Right cardiac atrium (tissue), 5 donors: Measurements from ENCODE around the gene CD164L2. TPM values are rescaled to one million over a fixed set of nuclear protein-coding genes. Genes with fewer than 3 reads are reported as not detected.
"Not testable (repeated sequence)": the region's sequence is repeated elsewhere in the genome, so short reads cannot be mapped to it uniquely, and the experiment has no call there.

Experiments
- ATAC-seq, 2 donors: fragments of 200-7000 bp; cut with Tn5 transposase; one replicate each; pipeline versions ENCODE4 v1.8.0 to v1.9.1; 2020; ENCODE audit warnings: moderate library complexity in 2 of 2, mild to moderate bottlenecking in 1 of 2
- DNase-seq, 3 donors: peaks; one replicate each; pipeline ENCODE4 v3.0.0-alpha.2; 2020
- H3K27ac ChIP-seq: one replicate; pipeline ENCODE4 v1.5.1; 2013; ENCODE audit warnings: mild to moderate bottlenecking, low read length, control low read depth, moderate library complexity
- H3K27me3 ChIP-seq: one replicate; pipeline ENCODE4 v1.6.1; 2013; ENCODE audit not compliant: control insufficient read depth, insufficient read depth
- H3K4me1 ChIP-seq: one replicate; pipeline ENCODE4 v1.6.1; 2013; ENCODE audit warnings: low read length; ENCODE audit not compliant: control insufficient read depth, insufficient read depth
- H3K4me3 ChIP-seq: one replicate; pipeline ENCODE4 v1.5.1; 2013; ENCODE audit warnings: low read length, control low read depth
- H3K9me3 ChIP-seq: one replicate; pipeline ENCODE4 v1.6.1; 2013; ENCODE audit warnings: low read length; ENCODE audit not compliant: control insufficient read depth
- WGBS: extraction: QIAGEN DNeasy Blood & Tissue Kit; methylation state at CpG from one replicate; pipeline ENCODE4 v1.1.7; 2013; 5-methylcytosine and 5-hydroxymethylcytosine counted together
- intact Hi-C, 4 donors: fragments of 100-400 bp; cut with DNase I; formaldehyde crosslinking; loops; one replicate each; pipeline versions ENCODE4 v1.11.0 to v1.14.0; 2022 to 2023
- polyA plus RNA-seq: library from polyadenylated mRNA; stranded (reverse); fragments of 200-250 nt; gene quantifications from one replicate; pipeline ENCODE4 v1.2.3, GENCODE V29; 2013
- total RNA-seq, 4 donors: library from RNA; stranded (reverse); fragmentation: NEBNext Ultra II Directional; extraction: Animal tissue kit (Norgen Biotek cat#: 25700); gene quantifications; one replicate each; pipeline ENCODE4 v1.2.1, GENCODE V29; 2021
- donor health status: healthy with polysubstance abuse.
- donor health status: DM: no; HTN: yes; CAD: no.
- donor health status: DM: no; HTN: no; CAD: no.
- donor health status: DM: no; HTN: yes; CAD: no; lungs with severe emphysema.
- donor health status: DM: yes; HTN: yes; CAD: no.

CD164L2 gene
- total and polyA plus RNA-seq, 5 donors = not detected

GRCh38 chr1:27384797-27385196 lies 1.7 kb upstream of the CD164L2 start:
- ATAC-seq, H3K9me3 ChIP-seq, H3K27me3 ChIP-seq, H3K27ac ChIP-seq, intact Hi-C loops, H3K4me1 ChIP-seq, H3K4me3 ChIP-seq, DNase-seq: not testable (repeated sequence)
- 94% methylated on average over 3 of the region's 3 CpGs for WGBS

DNA sequence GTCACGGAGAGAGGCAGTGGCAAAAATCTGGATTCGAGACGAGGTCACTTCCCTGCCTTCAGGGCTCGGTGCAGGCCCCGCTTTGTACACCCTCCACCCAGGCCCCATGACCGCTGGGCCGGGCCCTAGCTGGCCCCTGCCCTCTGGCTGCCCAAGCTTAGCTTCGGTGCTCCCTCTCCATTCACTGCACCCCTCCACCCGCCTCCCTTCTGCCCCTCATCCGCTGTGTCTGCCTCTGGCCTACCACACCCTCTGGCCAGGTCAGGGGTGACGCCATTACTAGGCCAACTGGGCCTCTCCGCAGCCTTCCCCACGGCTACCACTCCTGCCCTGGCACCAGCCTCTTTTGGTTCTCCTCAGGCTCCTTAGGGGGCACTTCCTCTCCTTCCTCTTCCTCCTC lies 528 bp upstream of the CD164L2 start:
- DNase-seq (peak in 2 of 3 donors; percentile 2 to 30), ATAC-seq (no peak)
- H3K4me1 ChIP-seq = no peaks in the 10 kb centered on the region
- no peaks in the 10 kb centered on the region for H3K27me3 ChIP-seq
- H3K9me3 ChIP-seq = no peaks in the 10 kb centered on the region
- no peak overlapping the region for H3K27ac ChIP-seq
- WGBS = 93% methylated on average over 13 of the region's 13 CpGs
- intact Hi-C loops = no loop called here
- no peak overlapping the region for H3K4me3 ChIP-seq

- intact Hi-C loops = no loop called here
- WGBS = 80% methylated on average over 18 of the region's 18 CpGs
- Histone ChIP-seq H3K27ac (no peak overlapping the region), H3K4me3 (no peak overlapping the region), H3K9me3 (no peaks in the 10 kb centered on the region), H3K4me1 (no peaks in the 10 kb centered on the region), H3K27me3 (no peaks in the 10 kb centered on the region)
- ATAC-seq (no peak), DNase-seq (peak in 2 of 3 donors; percentile 16 to 28)
These were observed 967 bp downstream of the CD164L2 start for GRCh38 chr1:27381969-27382762.

DNA sequence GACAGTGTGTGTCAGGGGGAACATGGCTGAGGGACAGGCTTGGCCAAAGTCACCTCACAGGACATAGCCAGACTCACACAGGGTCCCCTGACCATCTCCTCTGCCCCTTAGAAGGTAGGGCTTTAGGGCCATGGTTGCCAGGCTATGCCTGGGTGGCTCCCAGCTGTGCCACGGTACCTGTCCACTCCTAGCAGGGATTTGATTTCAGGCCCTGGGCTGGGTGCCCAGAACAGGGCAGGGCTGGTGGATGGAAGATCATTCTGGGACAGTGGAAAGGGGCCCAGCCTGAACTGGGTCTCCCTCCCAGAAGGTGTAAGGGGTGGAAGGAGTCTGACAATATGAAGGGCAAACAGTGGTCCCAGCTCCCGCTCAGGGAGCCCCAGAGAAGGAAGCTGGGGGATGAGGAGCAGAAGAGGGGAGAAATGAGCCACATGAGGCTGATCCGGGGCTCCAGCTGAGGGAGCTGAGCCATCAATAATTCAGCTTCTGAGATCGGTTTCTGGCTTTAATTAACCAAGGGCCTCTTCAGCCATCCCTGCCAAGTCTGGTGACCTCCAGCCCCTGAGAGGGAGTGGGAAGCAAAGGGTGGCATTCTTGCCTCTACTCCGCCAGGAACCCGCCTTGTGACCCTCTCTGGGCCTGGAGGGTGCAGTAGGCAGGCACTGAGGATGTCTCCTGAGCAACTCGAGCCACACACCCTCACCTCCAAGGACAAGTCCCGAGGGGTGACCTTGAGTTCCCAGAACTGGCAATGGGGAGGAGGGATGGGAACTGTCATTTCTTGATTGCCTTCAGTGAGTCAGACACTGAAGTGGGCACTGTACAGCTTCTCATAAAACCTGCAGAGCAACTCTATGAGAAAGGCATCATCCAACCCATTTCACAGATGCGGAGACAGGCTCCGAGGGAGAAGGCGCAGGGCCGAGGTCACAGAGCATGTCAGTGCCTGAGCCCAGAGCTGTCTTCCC lies 2.1 kb downstream of the CD164L2 start:
- peak in 1 of 2 donors; percentile 9 for ATAC-seq
- Histone ChIP-seq H3K27ac (no peak overlapping the region), H3K4me1 (no peaks in the 10 kb centered on the region), H3K27me3 (no peaks in the 10 kb centered on the region), H3K9me3 (no peaks in the 10 kb centered on the region), H3K4me3 (no peak overlapping the region)
- 84% methylated on average over 12 of the region's 12 CpGs for WGBS
- intact Hi-C loops = no loop called here
- DNase-seq = peak in 2 of 3 donors; percentile 23 to 31

- WGBS = 83% methylated on average over 4 of the region's 4 CpGs
- Histone ChIP-seq H3K9me3 (no peaks in the 10 kb centered on the region), H3K4me3 (no peak overlapping the region), H3K4me1 (no peaks in the 10 kb centered on the region), H3K27me3 (no peaks in the 10 kb centered on the region), H3K27ac (no peak overlapping the region)
- ATAC-seq = no peak
- intact Hi-C loops = no loop called here
- peak in 2 of 3 donors; percentile 13 to 35 for DNase-seq
These were observed 2.9 kb downstream of the CD164L2 start for GRCh38 chr1:27380224-27380623.

- Histone ChIP-seq H3K4me1 (no peaks in the 10 kb centered on the region), H3K27me3 (no peaks in the 10 kb centered on the region), H3K27ac (no peak overlapping the region), H3K9me3 (no peaks in the 10 kb centered on the region), H3K4me3 (no peak overlapping the region)
- intact Hi-C loops = no loop called here
- ATAC-seq (no peak), DNase-seq (peak in 2 of 3 donors; percentile 11 to 27)
- WGBS = 77% methylated on average over 11 of the region's 11 CpGs
These were observed 3.5 kb downstream of the CD164L2 start for GRCh38 chr1:27379564-27380122.

DNA sequence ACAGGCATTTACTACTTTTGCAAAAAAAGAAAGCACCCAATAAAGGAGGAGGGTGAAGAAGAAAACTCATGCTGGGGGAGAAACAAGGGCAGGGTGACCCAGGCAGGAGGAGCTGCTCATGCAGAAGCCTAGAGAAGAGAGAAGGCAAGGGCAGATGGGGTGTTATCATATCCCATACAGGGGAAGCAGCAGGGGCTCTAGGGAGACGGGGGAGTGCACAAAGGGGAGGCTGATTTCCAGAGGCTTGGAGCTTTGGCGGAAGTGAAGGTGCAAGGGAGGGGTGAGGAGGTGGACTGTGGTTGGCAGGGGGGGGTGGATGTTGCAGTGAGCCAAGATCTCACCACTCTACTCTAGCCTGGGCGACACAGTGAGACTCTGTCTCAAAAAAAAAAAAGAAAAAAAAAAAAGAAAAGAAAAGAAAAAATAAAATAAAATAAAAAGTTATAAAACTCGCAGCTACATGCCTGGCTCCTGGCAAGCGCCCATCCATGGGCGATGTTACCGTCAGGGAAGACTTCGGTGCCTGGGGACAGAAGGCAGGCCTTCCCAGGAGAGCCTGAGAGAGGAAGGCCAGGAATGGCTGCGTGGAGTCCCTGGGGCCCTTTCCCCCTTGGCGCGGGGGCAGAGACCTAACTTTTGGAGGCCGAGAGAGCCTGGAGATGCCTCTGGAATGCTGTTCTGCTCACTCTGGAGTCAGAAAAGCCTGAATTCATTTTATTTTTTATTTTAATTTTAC lies 5.2 kb downstream of the CD164L2 start:
- WGBS = 69% methylated on average over 12 of the region's 12 CpGs
- Histone ChIP-seq H3K4me1 (no peaks in the 10 kb centered on the region), H3K4me3 (no peak overlapping the region), H3K27me3 (no peaks in the 10 kb centered on the region), H3K9me3 (no peaks in the 10 kb centered on the region), H3K27ac (no peak overlapping the region)
- no peak for ATAC-seq
- intact Hi-C loops = no loop called here
- DNase-seq = peak in 2 of 3 donors; percentile 35 to 38

GRCh38 chr1:27374362-27375086 lies 8.6 kb downstream of the CD164L2 start, which contains the start of gene FCN3:
TSS of gene FCN3 (minus strand) at chr1:27374824. CDS start at chr1:27374818, 6 bp downstream.
- peak in 1 of 2 donors; percentile 37 for ATAC-seq
- peak in 2 of 3 donors; percentile 50 to 65 for DNase-seq
- H3K4me1 ChIP-seq = no peaks in the 10 kb centered on the region

GRCh38 chr1:27372808-27373690 lies 10.1 kb downstream of the CD164L2 start:
- 90% methylated on average over 11 of the region's 11 CpGs for WGBS
- peak overlapping the region; percentile 2 for H3K4me3 ChIP-seq
- ATAC-seq (no peak), DNase-seq (peak in 2 of 3 donors; percentile 53 to 58)
- intact Hi-C loops = no loop called here
- H3K9me3 ChIP-seq = no peaks in the 10 kb centered on the region
- H3K4me1 ChIP-seq = peaks cover 2% of the 10 kb centered on the region
- no peaks in the 10 kb centered on the region for H3K27me3 ChIP-seq
- H3K27ac ChIP-seq = no peak overlapping the region

More at GRCh38 chr1:27374362-27375086, 8.6 kb downstream of the CD164L2 start, which contains the start of gene FCN3:
- Histone ChIP-seq H3K4me3 (no peak within 1 kb of the TSS), H3K27ac (peak within 1 kb of the TSS; percentile 46), H3K9me3 (no peaks in the 10 kb centered on the region), H3K27me3 (no peaks in the 10 kb centered on the region)
- intact Hi-C loops = no loop called here
- WGBS = 68% methylated on average over 4 of the region's 4 CpGs
